ENCODE measurements around the gene LRRC27.
A peak's percentile ranks its signal among the peaks of the same experiment; 100 is the strongest.

The LRRC27 gene

GRCh38 chr10:132417957-132418441 lies 86.0 kb downstream of the LRRC27 start:
- no peak for DNase-seq

GRCh38 chr10:132418527-132419416 lies 86.8 kb downstream of the LRRC27 start:
- DNase-seq = no peak

- DNase-seq = no peak
Measured at GRCh38 chr10:132419538-132420468, 87.8 kb downstream of the LRRC27 start.

GRCh38 chr10:132420469-132420980 lies 88.5 kb downstream of the LRRC27 start:
- DNase-seq = peak; percentile 61

- peak; percentile 69 for DNase-seq
Measured at GRCh38 chr10:132420981-132421846, 89.2 kb downstream of the LRRC27 start.

- DNase-seq = no peak
Measured at GRCh38 chr10:132421847-132422751, 90.1 kb downstream of the LRRC27 start.

- peak; percentile 64 for DNase-seq
Measured at GRCh38 chr10:132422903-132423825, 91.2 kb downstream of the LRRC27 start.

GRCh38 chr10:132423966-132424861 lies 92.2 kb downstream of the LRRC27 start:
- no peak for DNase-seq

GRCh38 chr10:132425029-132425756 lies 93.2 kb downstream of the LRRC27 start:
- DNase-seq = no peak

GRCh38 chr10:132425757-132426155 lies 93.8 kb downstream of the LRRC27 start:
- no peak for DNase-seq

- DNase-seq = no peak
Measured at GRCh38 chr10:132427006-132427771, 95.2 kb downstream of the LRRC27 start.

GRCh38 chr10:132427939-132428367 lies 96.0 kb downstream of the LRRC27 start:
- DNase-seq = no peak

GRCh38 chr10:132428486-132428995 lies 96.5 kb downstream of the LRRC27 start:
- no peak for DNase-seq
